ENCODE results near the gene PRRX2.
"Not testable (repeated sequence)": the region's sequence is repeated elsewhere in the genome, so short reads cannot be mapped to it uniquely, and the experiment has no call there.

Gene PRRX2

GRCh38 chr9:129655154-129655553, 10.3 kb upstream of the PRRX2 start:
- no peak for DNase-seq

DNA sequence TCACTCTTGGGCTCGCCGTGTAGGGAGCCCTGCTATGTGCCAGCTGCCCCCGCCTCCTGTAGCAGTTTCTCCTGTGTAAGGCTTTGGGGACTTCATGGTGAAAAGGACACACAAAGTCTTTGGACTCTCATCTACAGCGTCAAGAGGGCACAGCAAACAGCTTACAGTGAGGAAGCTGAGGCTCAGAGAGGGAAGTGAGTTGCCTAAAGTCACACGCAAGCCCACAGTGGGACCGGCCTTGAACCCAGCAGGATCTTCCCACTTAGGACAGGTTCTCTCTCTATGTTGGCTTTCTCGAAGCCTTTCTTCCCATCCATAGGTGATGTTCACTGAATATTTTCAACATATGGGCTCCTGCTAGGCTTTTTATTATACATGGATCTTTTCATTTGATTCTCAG, 9.8 kb upstream of the PRRX2 start:
- no peak for DNase-seq

GRCh38 chr9:129656795-129657390, 8.6 kb upstream of the PRRX2 start:
- DNase-seq, result no peak

- no peak for DNase-seq
Observed at GRCh38 chr9:129661029-129661428, 4.4 kb upstream of the PRRX2 start.

DNA sequence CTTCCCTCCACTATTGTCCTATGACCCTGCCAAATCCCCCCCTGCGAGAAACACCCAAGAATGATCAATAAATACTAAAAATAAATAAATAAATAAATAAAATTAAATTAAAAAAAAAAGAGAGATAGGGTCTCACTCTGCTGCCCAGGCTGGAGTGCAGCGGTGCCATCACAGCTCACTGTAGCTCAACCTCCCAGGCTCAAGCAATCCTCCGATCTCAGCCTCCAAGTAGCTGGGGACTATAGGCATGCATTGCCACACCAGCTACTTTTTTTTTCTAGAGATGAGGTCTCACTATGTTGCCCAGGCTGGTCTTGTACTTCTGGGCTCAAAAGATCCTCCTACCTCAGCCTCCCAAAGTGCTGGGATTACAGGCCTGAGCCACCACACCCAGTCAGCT, 3.2 kb upstream of the PRRX2 start:
- not testable (repeated sequence) for DNase-seq

DNA sequence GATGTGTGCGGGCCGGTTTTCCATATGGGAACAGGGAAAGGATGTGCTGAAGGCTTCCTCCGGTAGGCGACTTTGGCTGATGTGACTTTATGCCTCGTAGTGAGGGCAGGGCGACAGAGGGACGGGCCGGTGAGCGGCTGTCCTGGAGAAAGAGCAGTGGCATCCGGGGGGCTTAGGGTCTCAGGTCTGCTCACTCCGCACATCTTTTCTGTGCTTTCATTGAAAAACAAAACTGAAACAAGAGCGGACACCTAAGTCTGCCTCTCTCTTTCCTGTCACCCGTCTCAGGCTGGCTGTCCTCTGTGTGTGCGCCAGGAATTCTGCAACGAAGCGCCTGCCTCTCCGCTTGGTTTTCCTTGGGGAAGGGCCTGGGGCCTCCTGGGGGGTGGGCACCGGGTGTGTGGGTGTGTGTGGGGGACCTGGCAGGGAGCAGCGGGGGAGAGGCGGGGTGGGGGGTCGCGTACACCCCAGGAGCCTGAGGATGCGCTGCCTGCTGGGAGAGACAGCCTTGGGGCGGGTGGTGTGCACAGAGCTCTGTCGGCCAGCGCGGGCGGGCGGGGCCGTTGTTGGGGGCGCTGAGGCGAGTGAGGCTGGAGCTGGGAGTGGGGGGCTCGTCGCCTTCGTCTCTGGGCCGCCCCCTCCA, 580 bp upstream of the PRRX2 start:
- DNase-seq, result no peak

DNA sequence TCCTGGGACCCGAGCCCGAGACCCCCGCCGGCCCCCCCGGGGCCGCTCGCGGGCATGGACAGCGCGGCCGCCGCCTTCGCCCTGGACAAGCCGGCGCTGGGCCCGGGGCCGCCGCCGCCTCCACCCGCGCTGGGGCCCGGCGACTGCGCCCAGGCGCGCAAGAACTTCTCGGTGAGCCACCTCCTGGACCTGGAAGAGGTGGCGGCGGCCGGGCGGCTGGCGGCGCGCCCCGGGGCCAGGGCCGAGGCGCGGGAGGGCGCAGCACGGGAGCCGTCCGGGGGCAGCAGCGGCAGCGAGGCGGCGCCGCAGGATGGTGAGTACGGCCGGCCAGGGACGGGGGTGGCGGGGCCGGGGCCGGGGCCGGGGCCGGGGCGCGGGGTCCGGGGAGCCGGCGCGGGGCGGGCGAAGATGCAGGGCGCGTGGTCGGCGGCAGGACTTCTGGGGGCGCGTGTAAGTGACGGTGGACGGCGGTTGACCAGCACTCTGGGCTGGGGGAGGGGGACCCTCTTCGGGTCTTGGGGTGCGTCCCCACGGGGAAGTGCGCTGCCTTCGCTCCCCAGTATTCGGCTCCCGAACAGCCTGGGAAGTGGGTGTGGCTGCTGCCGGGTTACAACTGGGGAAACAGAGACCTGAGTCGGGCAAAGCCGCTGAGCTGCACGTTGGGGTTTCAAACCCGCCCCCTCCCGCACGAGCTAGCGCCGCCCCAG, 520 bp downstream of the PRRX2 start:
- no peak for DNase-seq

- no peak for DNase-seq
Observed at GRCh38 chr9:129666575-129666974, 1.1 kb downstream of the PRRX2 start.

DNA sequence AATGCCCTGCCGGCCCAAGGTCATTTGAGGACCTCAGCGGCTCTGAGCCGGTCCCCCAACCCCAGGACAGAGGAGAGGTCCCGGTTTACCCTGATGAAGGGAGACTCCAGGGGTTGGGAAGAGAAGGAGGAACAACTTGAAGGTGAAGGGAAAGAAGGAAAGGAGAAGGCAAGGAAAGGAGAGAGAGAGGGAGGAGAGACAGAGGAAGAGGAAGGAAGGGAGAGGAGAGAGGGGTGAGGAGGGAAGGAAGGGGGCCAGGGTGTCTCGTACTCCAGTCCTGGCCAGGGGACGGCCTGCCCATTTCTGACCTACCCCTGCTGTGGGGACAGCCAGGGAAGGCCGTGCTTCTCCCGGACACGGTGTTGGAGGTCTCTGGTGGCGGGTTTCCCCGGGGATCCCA, 1.9 kb downstream of the PRRX2 start:
- DNase-seq, result no peak

GRCh38 chr9:129667850-129668249, 2.4 kb downstream of the PRRX2 start:
- DNase-seq, result no peak

DNA sequence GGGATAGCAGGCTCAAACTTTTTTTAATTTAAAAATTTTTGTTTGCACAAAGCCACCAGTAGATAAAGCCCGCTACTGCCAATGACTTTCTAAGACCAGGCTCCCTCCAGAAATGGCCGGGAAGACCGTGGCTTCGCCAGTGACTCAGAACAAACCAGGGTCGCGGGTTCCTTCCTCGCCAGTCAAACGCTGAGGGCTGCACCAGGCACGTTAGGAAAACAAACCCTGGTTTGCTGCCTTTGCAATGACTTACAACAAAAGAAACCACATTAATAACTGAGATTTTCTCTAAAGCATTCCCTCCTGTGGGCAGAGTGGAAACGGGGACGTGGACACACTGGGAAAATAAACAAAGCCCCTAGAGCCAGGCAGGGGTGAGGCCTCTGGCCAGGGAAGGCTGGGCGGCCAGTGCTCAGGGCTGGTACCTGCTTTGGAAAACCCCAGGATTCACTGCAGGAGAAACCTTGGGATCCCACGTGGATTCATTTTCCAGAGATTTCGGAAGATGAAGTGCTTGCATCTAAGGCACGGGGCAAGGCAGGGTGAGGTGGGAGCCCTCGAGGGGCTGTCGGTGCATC, 3.8 kb downstream of the PRRX2 start:
- DNase-seq, result no peak

DNA sequence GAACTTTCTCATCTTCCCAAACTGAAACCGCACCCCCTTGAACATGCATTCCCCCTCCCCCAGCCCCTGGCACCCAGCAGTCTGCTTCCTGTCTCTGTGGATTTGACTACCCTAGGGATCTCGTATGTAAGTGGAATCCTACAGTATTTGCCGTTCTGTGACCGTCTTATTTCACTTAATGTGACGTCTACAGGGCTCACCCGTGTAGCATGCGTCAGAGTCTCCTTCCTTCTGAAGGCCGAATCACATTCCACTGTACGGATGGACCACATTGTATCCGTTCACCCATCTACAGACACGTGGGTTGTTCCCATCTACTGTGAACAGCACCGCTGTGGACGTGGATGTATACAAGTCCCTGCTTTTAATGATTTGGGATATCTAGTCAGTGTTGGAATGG, 4.5 kb downstream of the PRRX2 start:
- DNase-seq, result no peak

DNA sequence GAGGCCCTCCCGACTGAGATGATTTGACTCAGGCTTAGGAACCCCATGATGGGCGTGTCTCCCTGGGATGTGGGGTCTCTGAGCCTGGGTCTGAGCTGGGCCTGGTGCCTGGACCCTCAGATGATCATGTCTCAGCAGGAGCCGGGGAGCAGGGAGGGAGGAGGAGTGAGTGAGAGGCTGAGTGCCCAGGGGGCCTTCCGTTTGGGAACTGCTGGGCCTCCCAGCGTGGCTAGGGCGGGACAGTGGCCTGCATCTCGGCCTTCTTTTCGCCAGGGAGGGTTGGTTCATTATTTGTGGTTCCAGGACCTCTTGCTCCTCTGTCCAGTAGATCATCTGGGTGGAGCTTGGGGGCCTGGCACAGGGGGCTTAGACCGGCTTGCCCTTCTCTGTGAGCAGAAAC, 5.6 kb downstream of the PRRX2 start:
- no peak for DNase-seq

DNA sequence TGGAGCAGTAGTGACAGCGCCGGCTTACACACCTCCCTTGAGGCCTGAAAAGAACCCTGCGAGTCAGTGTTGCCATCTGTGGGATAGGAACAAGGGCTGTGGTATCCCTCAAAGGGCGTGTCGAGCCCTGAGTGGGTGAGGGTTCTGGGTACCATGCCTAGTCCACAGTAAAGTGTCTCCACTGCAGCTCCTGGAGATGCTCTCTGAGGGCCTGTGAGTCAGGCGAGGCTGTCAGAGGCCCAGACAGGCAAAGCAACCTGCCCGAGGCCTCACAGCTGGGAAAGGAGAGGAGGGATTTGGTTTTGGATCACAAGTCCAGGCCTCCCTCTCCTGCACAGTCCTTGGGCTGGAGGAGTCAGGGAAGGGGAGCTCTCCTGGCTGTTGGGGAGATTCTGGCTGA, 6.1 kb downstream of the PRRX2 start:
- DNase-seq, result no peak

DNA sequence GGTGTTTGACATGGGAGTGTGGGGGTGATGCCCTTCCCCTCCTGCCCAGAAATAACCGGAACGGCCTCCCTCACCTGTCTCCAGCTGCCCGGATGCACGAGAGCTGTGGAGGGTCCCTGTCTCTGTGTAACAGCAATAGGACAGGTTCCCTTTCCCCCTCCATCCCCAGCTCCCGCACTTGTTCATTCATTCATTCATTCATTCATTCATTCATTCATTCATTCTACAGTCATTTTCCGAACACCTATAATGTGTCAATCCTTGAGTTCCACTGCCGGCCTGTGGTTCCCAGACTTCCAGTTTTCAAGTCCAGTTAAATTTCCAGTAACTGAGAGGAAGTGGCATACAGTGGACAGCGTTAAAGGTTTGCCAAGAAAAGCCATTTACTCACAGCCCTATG, 7.3 kb downstream of the PRRX2 start:
- DNase-seq, result no peak

GRCh38 chr9:129673602-129674001, 8.2 kb downstream of the PRRX2 start:
- no peak for DNase-seq

DNA sequence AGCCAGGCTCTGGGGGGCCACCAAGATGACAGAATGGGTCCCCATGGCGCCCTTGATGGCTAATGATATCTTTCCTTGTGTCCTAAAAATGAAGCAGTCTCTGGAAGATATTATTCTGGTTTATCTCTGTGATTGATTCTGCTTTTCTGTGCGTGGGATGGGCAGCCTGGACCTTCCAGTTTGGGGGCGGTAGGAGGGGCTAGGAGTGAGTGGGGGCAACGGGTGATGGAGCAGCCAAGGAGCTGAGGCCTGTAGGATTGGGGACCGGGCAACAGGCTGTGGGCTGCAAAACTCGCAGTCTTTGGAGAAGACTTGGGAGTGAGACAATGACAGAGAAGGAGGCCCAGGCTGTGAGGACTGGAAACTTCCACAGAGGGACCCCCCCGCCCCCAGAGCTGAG, 8.8 kb downstream of the PRRX2 start:
- no peak for DNase-seq

GRCh38 chr9:129675620-129676019, 10.2 kb downstream of the PRRX2 start:
- no peak for DNase-seq

- DNase-seq, result no peak
Observed at GRCh38 chr9:129676287-129676686, 10.8 kb downstream of the PRRX2 start.

DNA sequence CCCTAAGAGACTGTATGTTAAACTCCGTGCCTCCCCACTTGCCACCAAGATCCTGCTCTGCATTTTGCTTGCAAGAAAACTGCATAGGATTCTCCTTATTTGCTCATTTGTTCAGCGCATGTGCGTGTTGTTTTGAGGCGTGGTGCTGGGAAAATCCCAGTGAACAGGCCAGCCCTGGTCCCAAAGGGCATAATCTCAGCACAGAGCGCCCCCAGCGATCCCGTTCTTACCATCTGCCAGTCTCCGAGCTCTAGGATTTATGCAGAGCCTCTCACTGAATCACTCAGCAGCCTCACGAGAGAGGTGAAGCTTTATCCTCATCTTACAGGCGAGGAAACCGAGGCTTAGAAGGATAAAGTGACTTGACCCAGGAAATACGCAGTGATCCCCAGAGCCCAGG, 11.5 kb downstream of the PRRX2 start:
- no peak for DNase-seq

DNA sequence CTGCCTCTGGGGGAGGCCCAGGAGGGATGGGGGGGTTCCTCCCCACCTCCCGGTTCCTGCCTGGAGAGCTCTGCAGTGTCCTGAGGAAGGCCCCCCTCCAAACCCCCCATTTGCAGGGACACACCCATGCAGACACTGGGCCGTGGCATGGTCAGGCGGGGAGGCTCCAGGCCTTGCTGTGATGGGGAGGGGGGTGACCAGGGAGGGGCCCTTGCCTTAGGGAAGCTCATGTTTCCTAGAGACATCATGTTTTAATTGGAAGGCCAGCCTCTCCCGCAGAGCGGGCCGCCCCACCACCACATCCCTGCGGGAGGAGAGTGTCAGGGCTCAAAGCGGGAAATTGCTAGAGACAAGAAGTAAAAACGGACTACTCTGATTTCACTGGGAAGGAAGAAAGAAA, 12.0 kb downstream of the PRRX2 start:
- DNase-seq, result no peak

DNA sequence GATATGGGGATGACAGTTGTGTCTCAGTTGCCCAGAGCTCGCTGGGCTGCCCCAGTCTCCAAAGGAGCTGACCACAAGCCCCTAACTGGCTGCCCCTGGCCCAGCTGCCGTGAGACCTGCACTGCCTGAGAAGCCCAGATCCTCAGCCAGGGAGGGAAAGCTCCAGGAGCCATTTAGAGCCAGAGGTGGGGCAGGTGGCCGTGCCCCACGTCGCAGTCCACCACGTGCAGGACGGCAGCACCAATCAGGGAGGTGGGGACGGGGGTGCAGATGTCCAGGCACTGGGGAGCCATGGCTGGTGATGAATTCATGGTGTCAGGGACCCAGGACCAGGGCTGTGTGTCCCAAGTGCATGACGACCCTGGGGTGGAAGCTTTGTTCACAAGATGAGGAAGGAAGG, 13.4 kb downstream of the PRRX2 start:
- DNase-seq, result no peak

- no peak for DNase-seq
Observed at GRCh38 chr9:129679537-129679936, 14.1 kb downstream of the PRRX2 start.

- DNase-seq, result no peak
Observed at GRCh38 chr9:129681924-129682323, 16.5 kb downstream of the PRRX2 start.
